ENCODE data around the gene VPS51.

Gene VPS51

DNA sequence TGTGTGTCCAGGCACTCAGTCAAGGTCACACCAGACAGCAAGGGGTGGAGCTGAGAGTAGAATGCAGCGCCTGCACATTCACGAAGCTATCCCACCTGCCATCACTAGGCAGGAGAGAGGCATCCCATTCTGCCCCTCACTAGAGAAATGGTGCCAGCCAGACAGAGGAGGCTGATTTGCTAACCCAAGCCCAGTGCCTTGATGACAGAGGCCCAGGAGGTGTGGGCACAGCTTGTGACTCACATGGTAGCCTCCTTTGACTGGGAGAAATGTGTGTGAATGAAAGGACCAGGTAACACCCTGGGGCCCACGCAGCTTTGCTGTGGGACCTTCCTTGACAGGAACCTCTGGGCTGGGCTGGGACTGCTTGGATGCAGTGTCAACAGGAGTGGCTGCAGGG is 32.5 kb upstream of the VPS51 start:
- H3K27ac ChIP-seq, result no peak overlapping the region
- TF ChIP-seq ZFX (IDR thresholded peaks at IDR 0.05; ENCODE audit: borderline replicate concordance), result no peak
- TF ChIP-seq, protein P1, sequence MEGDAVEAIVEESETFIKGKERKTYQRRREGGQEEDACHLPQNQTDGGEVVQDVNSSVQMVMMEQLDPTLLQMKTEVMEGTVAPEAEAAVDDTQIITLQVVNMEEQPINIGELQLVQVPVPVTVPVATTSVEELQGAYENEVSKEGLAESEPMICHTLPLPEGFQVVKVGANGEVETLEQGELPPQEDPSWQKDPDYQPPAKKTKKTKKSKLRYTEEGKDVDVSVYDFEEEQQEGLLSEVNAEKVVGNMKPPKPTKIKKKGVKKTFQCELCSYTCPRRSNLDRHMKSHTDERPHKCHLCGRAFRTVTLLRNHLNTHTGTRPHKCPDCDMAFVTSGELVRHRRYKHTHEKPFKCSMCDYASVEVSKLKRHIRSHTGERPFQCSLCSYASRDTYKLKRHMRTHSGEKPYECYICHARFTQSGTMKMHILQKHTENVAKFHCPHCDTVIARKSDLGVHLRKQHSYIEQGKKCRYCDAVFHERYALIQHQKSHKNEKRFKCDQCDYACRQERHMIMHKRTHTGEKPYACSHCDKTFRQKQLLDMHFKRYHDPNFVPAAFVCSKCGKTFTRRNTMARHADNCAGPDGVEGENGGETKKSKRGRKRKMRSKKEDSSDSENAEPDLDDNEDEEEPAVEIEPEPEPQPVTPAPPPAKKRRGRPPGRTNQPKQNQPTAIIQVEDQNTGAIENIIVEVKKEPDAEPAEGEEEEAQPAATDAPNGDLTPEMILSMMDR (IDR thresholded peaks at IDR 0.05), result no peak

DNA sequence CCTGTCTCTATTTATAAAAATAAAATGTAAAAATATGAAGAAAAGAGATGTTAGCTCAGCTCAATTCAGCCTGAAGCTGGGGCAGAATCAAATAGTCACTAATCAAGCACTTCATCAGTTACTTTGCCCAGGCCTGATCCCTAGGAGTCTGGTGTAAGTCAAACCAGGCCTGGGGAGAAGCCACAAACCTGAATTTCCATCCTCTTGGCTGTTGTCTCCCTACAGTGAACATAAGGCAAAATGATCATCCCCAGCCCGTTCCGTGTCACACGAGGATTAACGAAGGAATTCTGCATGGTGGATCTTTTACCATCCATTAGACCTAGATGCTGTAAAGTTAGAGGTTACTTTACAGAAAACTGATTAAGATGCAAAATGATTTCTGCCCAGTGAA is 31.2 kb upstream of the VPS51 start:
- TF ChIP-seq ZFX (IDR thresholded peaks at IDR 0.05; ENCODE audit: borderline replicate concordance), result no peak
- TF ChIP-seq, protein P1 (IDR thresholded peaks at IDR 0.05), result no peak
- H3K27ac ChIP-seq, result no peak overlapping the region

DNA sequence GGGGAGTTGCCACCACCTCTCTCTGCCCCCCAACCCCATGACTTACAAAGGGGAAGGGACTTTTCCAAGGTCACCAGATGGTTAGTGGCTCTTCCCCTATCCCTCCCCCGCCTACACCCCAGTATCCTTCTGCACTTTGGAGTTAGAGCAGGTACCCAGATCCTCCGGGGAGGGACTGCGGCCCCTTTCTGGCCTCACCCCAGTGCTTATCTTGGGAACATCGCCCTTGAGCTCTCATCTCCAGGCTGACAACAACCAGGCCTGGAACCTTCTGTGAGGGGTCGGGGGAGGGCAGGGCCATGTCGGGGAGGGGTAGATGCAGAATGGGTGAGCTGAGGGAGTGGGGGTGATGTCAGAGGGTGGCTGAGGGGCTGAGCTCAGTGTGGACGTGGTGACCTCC is 30.2 kb upstream of the VPS51 start:
- TF ChIP-seq, protein P1 (IDR thresholded peaks at IDR 0.05), result no peak
- TF ChIP-seq ZFX (IDR thresholded peaks at IDR 0.05; ENCODE audit: borderline replicate concordance), result no peak
- H3K27ac ChIP-seq, result no peak overlapping the region

DNA sequence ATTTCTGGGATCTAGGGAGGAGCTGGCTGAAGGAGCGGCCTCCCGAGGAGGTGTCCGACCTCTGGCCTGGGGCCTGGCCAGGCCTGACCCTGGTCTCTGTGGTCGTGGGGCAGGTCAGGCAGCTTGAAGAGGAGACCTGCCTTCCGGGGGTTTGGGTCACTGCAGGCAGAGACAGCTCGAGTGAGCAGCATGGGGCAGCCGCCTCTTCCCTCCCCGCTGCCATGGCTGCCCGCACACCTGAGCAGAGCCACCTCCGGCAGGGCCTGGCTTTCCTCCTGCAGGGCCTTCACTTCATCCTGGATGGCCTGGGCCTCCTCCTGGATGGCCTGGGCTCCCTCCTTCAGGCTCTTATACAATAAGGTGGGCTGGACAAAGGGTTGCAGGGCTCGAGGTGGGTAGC is 29.7 kb upstream of the VPS51 start:
- H3K27ac ChIP-seq, result no peak overlapping the region
- no peak for TF ChIP-seq ZFX (IDR thresholded peaks at IDR 0.05; ENCODE audit: borderline replicate concordance)
- TF ChIP-seq, protein P1 (IDR thresholded peaks at IDR 0.05), result no peak

DNA sequence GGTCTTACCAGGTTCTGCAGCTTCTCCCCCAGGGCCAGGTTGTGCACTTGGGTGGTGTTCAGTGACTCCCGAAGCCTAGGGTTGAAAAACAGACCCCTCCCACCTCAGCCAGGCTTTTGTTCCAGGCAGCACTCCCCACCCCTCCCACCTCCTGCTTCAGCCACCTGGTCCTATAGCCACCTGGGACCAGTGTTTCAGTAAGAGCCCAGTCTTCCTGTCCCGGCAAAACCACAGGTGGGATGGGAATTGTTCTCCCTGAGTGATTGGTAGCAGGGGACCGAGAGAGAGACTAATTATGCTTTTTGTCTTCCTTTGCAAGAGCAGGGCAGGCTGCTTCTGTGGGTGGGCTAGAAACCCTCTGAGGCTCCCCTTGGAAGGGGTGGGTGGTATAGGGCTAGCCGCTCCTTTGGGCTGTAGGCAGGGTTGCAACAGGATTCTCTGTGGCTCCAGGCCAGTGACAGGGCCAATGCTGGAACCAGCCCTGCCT is 29.2 kb upstream of the VPS51 start:
- TF ChIP-seq, protein P1 (IDR thresholded peaks at IDR 0.05), result no peak
- TF ChIP-seq ZFX (IDR thresholded peaks at IDR 0.05; ENCODE audit: borderline replicate concordance), result no peak
- H3K27ac ChIP-seq, result no peak overlapping the region

DNA sequence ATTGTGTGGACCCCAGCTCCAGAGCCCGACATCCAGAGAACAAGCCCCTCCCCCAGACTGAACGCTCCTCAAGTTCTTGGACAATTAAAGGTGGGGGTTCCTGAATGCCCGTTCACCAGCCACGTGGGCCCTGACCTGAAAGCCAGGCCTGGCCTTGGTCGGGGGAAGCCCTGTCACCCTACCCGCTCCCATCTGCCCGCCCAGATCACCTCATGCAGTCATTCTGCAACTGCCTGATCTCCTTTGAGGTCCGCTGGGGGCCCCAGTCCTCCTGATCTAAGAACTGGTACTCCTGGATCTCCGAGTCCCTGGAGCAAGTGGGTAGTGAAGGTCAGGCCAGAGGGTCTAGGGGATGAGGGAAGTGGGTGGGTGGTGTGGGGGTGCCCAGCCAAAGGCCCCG is 28.6 kb upstream of the VPS51 start:
- no peak overlapping the region for H3K27ac ChIP-seq
- TF ChIP-seq, protein P1 (IDR thresholded peaks at IDR 0.05), result no peak
- no peak for TF ChIP-seq ZFX (IDR thresholded peaks at IDR 0.05; ENCODE audit: borderline replicate concordance)

DNA sequence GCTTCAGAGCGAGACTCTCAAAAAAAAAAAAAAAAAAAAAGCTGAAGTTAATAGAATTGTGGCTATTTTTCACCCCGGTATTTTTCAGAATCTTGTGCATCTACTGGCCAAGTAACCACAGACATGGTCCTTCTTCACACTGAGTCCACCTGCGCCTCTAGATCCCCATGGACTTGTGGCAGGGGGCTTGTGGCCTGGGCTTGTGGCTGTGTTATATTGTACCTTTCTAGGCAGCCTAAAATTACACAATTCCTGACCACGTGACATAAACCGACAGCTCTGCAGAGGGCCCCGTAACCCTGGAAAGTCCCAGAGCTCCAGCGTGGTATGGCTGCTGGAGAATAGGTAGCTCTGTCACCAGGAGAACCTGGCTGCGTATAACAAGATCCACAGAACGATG is 26.8 kb upstream of the VPS51 start:
- H3K27ac ChIP-seq, result no peak overlapping the region
- no peak for TF ChIP-seq ZFX (IDR thresholded peaks at IDR 0.05; ENCODE audit: borderline replicate concordance)
- TF ChIP-seq, protein P1 (IDR thresholded peaks at IDR 0.05), result no peak
